Thyroid gland (tissue), 4 donors: ENCODE measurements around the gene TAF11L2.

ENCODE experiments used
- CTCF ChIP-seq, 6 experiments: fragments of 200-600 bp in 3 of 6; fragments of 450-650 bp in 3 of 6; sonication (generic) in 3 of 6; IDR thresholded peaks; one replicate each; pipeline ENCODE4 v1.5.1; 2016 to 2019; ENCODE audit warnings: antibody characterized with exemption in 6 of 6, mild to moderate bottlenecking in 2 of 6, inconsistent platforms in 1 of 6, moderate library complexity in 1 of 6
- POLR2A ChIP-seq, 2 donors: fragments of 450-650 bp; IDR thresholded peaks; one replicate each; pipeline ENCODE4 v1.6.1; 2017; ENCODE audit warnings: antibody characterized with exemption in 2 of 2, mild to moderate bottlenecking in 2 of 2, moderate library complexity in 1 of 2

GRCh38 chr5:17477043-17477442 lies 21.0 kb upstream of the TAF11L2 start:
- no peak for TF ChIP-seq CTCF (IDR thresholded peaks at IDR 0.05)
- no peak for TF ChIP-seq POLR2A (IDR thresholded peaks at IDR 0.05)
